Naive thymus-derived CD4-positive, alpha-beta T cell (primary cell): ENCODE results near the gene ARMC2. TPM values are rescaled to one million over a fixed set of nuclear protein-coding genes. Genes with fewer than 3 reads are reported as not detected.

Experiments
- ATAC-seq: fragments of 150-1000 bp; cut with Tn5 transposase; 2 replicates; pipeline ENCODE4 v1.10.0; 2021; ENCODE audit warnings: mild to moderate bottlenecking, moderate library complexity
- CTCF ChIA-PET: fragments of 350-600 bp; sonication (Branson Sonifier 250); formaldehyde crosslinking; loops from one replicate; lab custom pipeline; 2021; ENCODE audit warnings: antibody characterized with exemption; lab: Charles Lee
- POLR2A ChIA-PET: fragments of 350-600 bp; sonication (Branson Sonifier 250); formaldehyde crosslinking; loops from one replicate; lab custom pipeline; 2021; ENCODE audit warnings: antibody characterized with exemption, inconsistent platforms; lab: Charles Lee
- DNase-seq, 9 donors: peaks; one replicate each; pipeline versions ENCODE4 v3.0.0 to v3.0.0-alpha.2; 2020 to 2022; ENCODE audit warnings: mixed read lengths in 1 of 9
- H3K27ac ChIP-seq: one replicate; pipeline ENCODE4 v1.7.0; 2013; ENCODE audit warnings: mild to moderate bottlenecking, low read depth, low read length, moderate library complexity
- H3K27me3 ChIP-seq, 2 donors: one replicate each; pipeline ENCODE4 v1.7.0; 2013; ENCODE audit warnings: low read length in 2 of 2, mild to moderate bottlenecking in 2 of 2, moderate library complexity in 2 of 2; ENCODE audit not compliant: control insufficient read depth in 2 of 2, insufficient read depth in 2 of 2
- H3K36me3 ChIP-seq, 3 experiments: 1 replicate in 2 of 3; 2 replicates in 1 of 3; pipeline ENCODE4 v1.7.0; 2013; ENCODE audit warnings: low read length in 3 of 3, mild to moderate bottlenecking in 3 of 3, moderate library complexity in 1 of 3; ENCODE audit not compliant: insufficient read depth in 3 of 3, control insufficient read depth in 2 of 3
- H3K4me1 ChIP-seq, 2 donors: one replicate each; pipeline ENCODE4 v1.7.0; 2013; ENCODE audit warnings: low read length in 2 of 2, mild to moderate bottlenecking in 2 of 2, moderate library complexity in 1 of 2; ENCODE audit not compliant: control insufficient read depth in 2 of 2, insufficient read depth in 2 of 2
- H3K4me3 ChIP-seq: 2 replicates; pipeline ENCODE4 v1.7.0; 2013; ENCODE audit warnings: mild to moderate bottlenecking, low read length
- H3K9me3 ChIP-seq, 3 experiments: 1 replicate in 2 of 3; 2 replicates in 1 of 3; pipeline ENCODE4 v1.7.0; 2013; ENCODE audit warnings: low read length in 3 of 3; ENCODE audit not compliant: control insufficient read depth in 2 of 3
- H3K27ac Mint-ChIP-seq, 9 donors: one replicate each; pipeline ENCODE4 v1.8.0; 2020 to 2022; ENCODE audit warnings: mixed read lengths in 9 of 9, mild to moderate bottlenecking in 8 of 9, moderate library complexity in 5 of 9, inconsistent platforms in 2 of 9
- H3K27me3 Mint-ChIP-seq, 5 donors: one replicate each; pipeline ENCODE4 v1.8.0; 2021 to 2022; ENCODE audit warnings: mixed read lengths in 5 of 5, mild to moderate bottlenecking in 1 of 5
- H3K36me3 Mint-ChIP-seq, 5 donors: one replicate each; pipeline ENCODE4 v1.8.0; 2020 to 2022; ENCODE audit warnings: mixed read lengths in 5 of 5, mild to moderate bottlenecking in 3 of 5, inconsistent platforms in 1 of 5
- H3K4me1 Mint-ChIP-seq, 7 donors: one replicate each; pipeline ENCODE4 v1.8.0; 2020 to 2022; ENCODE audit warnings: mixed read lengths in 7 of 7, mild to moderate bottlenecking in 3 of 7, inconsistent platforms in 1 of 7
- H3K4me3 Mint-ChIP-seq, 10 donors: one replicate each; pipeline ENCODE4 v1.8.0; 2020 to 2022; ENCODE audit warnings: mild to moderate bottlenecking in 10 of 10, mixed read lengths in 10 of 10, moderate library complexity in 6 of 10, inconsistent platforms in 2 of 10
- H3K9me3 Mint-ChIP-seq, 11 donors: one replicate each; pipeline ENCODE4 v1.8.0; 2020 to 2022; ENCODE audit warnings: mixed read lengths in 11 of 11, mild to moderate bottlenecking in 4 of 11, inconsistent platforms in 1 of 11, moderate library complexity in 1 of 11
- intact Hi-C, 2 donors: fragments of 100-400 bp; cut with micrococcal nuclease; formaldehyde crosslinking; loops; one replicate each; pipeline ENCODE4 v1.15.1; 2023
- polyA plus RNA-seq, 2 donors: library from polyadenylated mRNA; unstranded; fragments of 300-500 nt; fragmentation: Illumina TruSeq; gene quantifications; one replicate each; pipeline ENCODE4 v1.2.3, GENCODE V29; 2021
- total RNA-seq, 6 experiments: library from RNA in 5 of 6; stranded (reverse) in 5 of 6; gene quantifications; 1 replicate in 5 of 6; 2 replicates in 1 of 6; pipeline ENCODE4 v1.2.3 and lab custom pipeline; 2021 to 2026

Gene ARMC2
- total and polyA plus RNA-seq, 7 experiments from 2014 or later, result 3.6 to 12.7 (median 7.1) TPM

GRCh38 chr6:109006818-109007217, 158.6 kb downstream of the ARMC2 start:
- no peaks in the 10 kb centered on the region for H3K27me3 Mint-ChIP-seq
- H3K27ac Mint-ChIP-seq, result peak overlapping the region in 8 of 9 donors; percentile 2 to 95 (median 60)
- Histone ChIP-seq H3K4me1 (peaks cover 25 to 29% of the 10 kb centered on the region in 2 donors), H3K36me3 (peaks cover 0 to 5% (median 0%) of the 10 kb centered on the region in 3 experiments), H3K9me3 (no peaks in the 10 kb centered on the region), H3K27me3 (no peaks in the 10 kb centered on the region), H3K4me3 (no peak overlapping the region), H3K27ac (no peak overlapping the region)
- ChIA-PET CTCF (interaction anchor here (1.3 kb wide), 1 partner anchor 66 kb away, joined by 3 read pairs; no protein-coding TSS in a partner anchor), POLR2A (no interaction called here)
- DNase-seq, result no peak
- intact Hi-C loops, result loop anchor here (5.0 to 10.0 kb wide), 8 partner anchors 55 to 1980 kb away; partner anchors contain the start of genes AFG1L (in 1 of the 2), CD164 (in 1 of the 2), MICAL1 (in 1 of the 2) and MTRES1 (in 1 of the 2)
- peaks cover 28 to 79% (median 68%) of the 10 kb centered on the region in 7 donors for H3K4me1 Mint-ChIP-seq
- no peak for ATAC-seq
- peak overlapping the region; percentile 29 to 98 (median 84) for H3K4me3 Mint-ChIP-seq
- H3K9me3 Mint-ChIP-seq, result no peaks in the 10 kb centered on the region
- H3K36me3 Mint-ChIP-seq, result peaks cover 0 to 11% (median 0%) of the 10 kb centered on the region in 5 donors

- Histone ChIP-seq H3K4me1 (peaks cover 29 to 30% of the 10 kb centered on the region in 2 donors), H3K9me3 (no peaks in the 10 kb centered on the region), H3K4me3 (peak overlapping the region; percentile 84), H3K27me3 (no peaks in the 10 kb centered on the region), H3K27ac (peak overlapping the region; percentile 99), H3K36me3 (peaks cover 0 to 5% (median 0%) of the 10 kb centered on the region in 3 experiments)
- intact Hi-C loops, result loop anchor here (5.0 to 10.0 kb wide), 8 partner anchors 55 to 1980 kb away; partner anchors contain the start of genes AFG1L (in 1 of the 2), CD164 (in 1 of the 2), MICAL1 (in 1 of the 2) and MTRES1 (in 1 of the 2)
- DNase-seq, result no peak
- Mint-ChIP-seq H3K27me3 (peaks cover 0 to 2% (median 0%) of the 10 kb centered on the region in 5 donors), H3K27ac (peak overlapping the region in 7 of 9 donors; percentile 9 to 96 (median 87)), H3K4me3 (peak overlapping the region; percentile 18 to 98 (median 94)), H3K9me3 (no peaks in the 10 kb centered on the region), H3K36me3 (peaks cover 0 to 11% (median 0%) of the 10 kb centered on the region in 5 donors), H3K4me1 (peaks cover 26 to 79% (median 69%) of the 10 kb centered on the region in 7 donors)
- POLR2A ChIA-PET, result interaction anchor here (0.6 to 3.6 kb wide), 4 partner anchors 11 to 160 kb away, joined by 3 to 22 read pairs (median 4); partner anchors contain the start of gene ARMC2
- no peak for ATAC-seq
- CTCF ChIA-PET, result interaction anchor here (8.4 kb wide), 1 partner anchor 65 kb away, joined by 57 read pairs; no protein-coding TSS in a partner anchor
Measured at GRCh38 chr6:109007521-109007920, 159.3 kb downstream of the ARMC2 start.

- H3K4me3 Mint-ChIP-seq, result peak overlapping the region; percentile 88 to 98 (median 94)
- H3K27ac Mint-ChIP-seq, result peak overlapping the region in 8 of 9 donors; percentile 50 to 98 (median 92)
- ATAC-seq, result no peak
- peaks cover 0 to 12% (median 0%) of the 10 kb centered on the region in 5 donors for H3K36me3 Mint-ChIP-seq
- no peak for DNase-seq
- H3K9me3 ChIP-seq, result no peaks in the 10 kb centered on the region
- H3K9me3 Mint-ChIP-seq, result peaks cover 0 to under 1% (median 0%) of the 10 kb centered on the region in 11 donors
- ChIA-PET CTCF (interaction anchor here (8.4 kb wide), 1 partner anchor 64 kb away, joined by 57 read pairs; no protein-coding TSS in a partner anchor), POLR2A (interaction anchor here (0.5 to 6.1 kb wide), 11 partner anchors 9 to 1232 kb away, joined by 3 to 67 read pairs (median 4); partner anchors contain the start of gene ARMC2)
- intact Hi-C loops, result loop anchor here (2.0 to 10.0 kb wide), 12 partner anchors 15 to 1981 kb away; partner anchors contain the start of genes AFG1L (in 1 of the 2), CD164 (in 1 of the 2), MICAL1 (in 1 of the 2) and MTRES1 (in 1 of the 2)
- H3K4me1 Mint-ChIP-seq, result peaks cover 28 to 79% (median 70%) of the 10 kb centered on the region in 7 donors
- H3K27me3 ChIP-seq, result no peaks in the 10 kb centered on the region
- peaks cover 29 to 32% of the 10 kb centered on the region in 2 donors for H3K4me1 ChIP-seq
- H3K27me3 Mint-ChIP-seq, result peaks cover 0 to 3% (median 0%) of the 10 kb centered on the region in 5 donors
- peak overlapping the region; percentile 84 for H3K4me3 ChIP-seq
- peaks cover 0 to 5% (median 0%) of the 10 kb centered on the region in 3 experiments for H3K36me3 ChIP-seq
- peak overlapping the region; percentile 99 for H3K27ac ChIP-seq
Measured at GRCh38 chr6:109008054-109008453, 159.8 kb downstream of the ARMC2 start.

GRCh38 chr6:109008537-109009235, 160.5 kb downstream of the ARMC2 start:
- intact Hi-C loops, result loop anchor here (1.0 to 10.0 kb wide), 23 partner anchors 14 to 1981 kb away; partner anchors contain the start of genes CD164 (in 2 of the 2), CEP57L1 (in 2 of the 2), AFG1L (in 1 of the 2) and AK9 (in 1 of the 2)
- DNase-seq (peak in 7 of 9 donors; percentile 12 to 43 (median 37)), ATAC-seq (peak; percentile 2)
- POLR2A ChIA-PET, result interaction anchor here (0.5 to 6.1 kb wide), 14 partner anchors 8 to 1233 kb away, joined by 3 to 67 read pairs (median 4); partner anchors contain the start of gene ARMC2
- Mint-ChIP-seq H3K36me3 (peaks cover 0 to 12% (median 0%) of the 10 kb centered on the region in 5 donors), H3K27ac (peak overlapping the region; percentile 83 to 98 (median 91)), H3K27me3 (peaks cover 0 to 3% (median 0%) of the 10 kb centered on the region in 5 donors), H3K9me3 (peaks cover 0 to 1% (median 0%) of the 10 kb centered on the region in 11 donors), H3K4me1 (peaks cover 29 to 79% (median 70%) of the 10 kb centered on the region in 7 donors), H3K4me3 (peak overlapping the region; percentile 88 to 98 (median 94))
- CTCF ChIA-PET, result interaction anchor here (8.4 kb wide), 1 partner anchor 64 kb away, joined by 57 read pairs; no protein-coding TSS in a partner anchor
- Histone ChIP-seq H3K4me1 (peaks cover 26 to 33% of the 10 kb centered on the region in 2 donors), H3K27me3 (no peaks in the 10 kb centered on the region), H3K9me3 (no peaks in the 10 kb centered on the region), H3K36me3 (peaks cover 0 to 5% (median 0%) of the 10 kb centered on the region in 3 experiments), H3K4me3 (peak overlapping the region; percentile 84), H3K27ac (peak overlapping the region; percentile 99)

GRCh38 chr6:109009236-109009961, 161.2 kb downstream of the ARMC2 start:
- Mint-ChIP-seq H3K4me1 (peaks cover 26 to 81% (median 72%) of the 10 kb centered on the region in 7 donors), H3K27ac (peak overlapping the region; percentile 94 to 100 (median 98)), H3K9me3 (peaks cover 0 to 1% (median 0%) of the 10 kb centered on the region in 11 donors), H3K27me3 (peaks cover 0 to 3% (median 0%) of the 10 kb centered on the region in 5 donors), H3K36me3 (peaks cover 0 to 12% (median 0%) of the 10 kb centered on the region in 5 donors), H3K4me3 (peak overlapping the region; percentile 91 to 99 (median 96))
- Histone ChIP-seq H3K9me3 (no peaks in the 10 kb centered on the region), H3K27me3 (no peaks in the 10 kb centered on the region), H3K36me3 (peaks cover 0 to 5% (median 0%) of the 10 kb centered on the region in 3 experiments), H3K4me3 (peak overlapping the region; percentile 84), H3K4me1 (peaks cover 22 to 40% of the 10 kb centered on the region in 2 donors), H3K27ac (peak overlapping the region; percentile 99)
- ATAC-seq (peak; percentile 98), DNase-seq (peak; percentile 85 to 91 (median 90))
- intact Hi-C loops, result loop anchor here (1.0 to 10.0 kb wide), 23 partner anchors 13 to 1982 kb away; partner anchors contain the start of genes CD164 (in 2 of the 2), CEP57L1 (in 2 of the 2), AFG1L (in 1 of the 2) and AK9 (in 1 of the 2)
- CTCF ChIA-PET, result interaction anchor here (0.6 to 8.4 kb wide), 3 partner anchors 9 to 132 kb away, joined by 3 to 57 read pairs (median 3); no protein-coding TSS in a partner anchor
- POLR2A ChIA-PET, result interaction anchor here (0.5 to 6.1 kb wide), 26 partner anchors 7 to 1485 kb away, joined by 3 to 67 read pairs (median 4); partner anchors contain the start of genes CEP57L1, SESN1 and SNX3
